NB4 (cell line): ENCODE measurements around the gene TTLL12.
"Not testable (repeated sequence)": the region's sequence is repeated elsewhere in the genome, so short reads cannot be mapped to it uniquely, and the experiment has no call there.

ENCODE experiments used
- DNase-seq: peaks from one replicate; pipeline ENCODE4 v3.0.0; 2010; ENCODE audit warnings: low read depth
- H3K4me3 ChIP-seq: one replicate; pipeline ENCODE4 v1.5.1; 2011; ENCODE audit warnings: mild to moderate bottlenecking, low read depth, low read length, moderate library complexity
- MYC ChIP-seq: IDR thresholded peaks from 2 replicates; pipeline ENCODE4 v1.6.1; 2011; ENCODE audit warnings: low read depth, low read length
- POLR2A ChIP-seq: IDR thresholded peaks from 2 replicates; pipeline ENCODE4 v1.6.1; 2011; ENCODE audit warnings: mild to moderate bottlenecking; ENCODE audit not compliant: insufficient read length; ENCODE audit errors: extremely low read depth
- TF ChIP-seq, protein P1 (sequence below): IDR thresholded peaks from one replicate; pipeline ENCODE4 v1.5.1; 2012; ENCODE audit warnings: low read depth, low read length
- TF ChIP-seq, protein P2 (sequence below): IDR thresholded peaks from 2 replicates; pipeline ENCODE4 v1.6.1; 2011; ENCODE audit warnings: low read depth, low read length

TTLL12 gene

DNA sequence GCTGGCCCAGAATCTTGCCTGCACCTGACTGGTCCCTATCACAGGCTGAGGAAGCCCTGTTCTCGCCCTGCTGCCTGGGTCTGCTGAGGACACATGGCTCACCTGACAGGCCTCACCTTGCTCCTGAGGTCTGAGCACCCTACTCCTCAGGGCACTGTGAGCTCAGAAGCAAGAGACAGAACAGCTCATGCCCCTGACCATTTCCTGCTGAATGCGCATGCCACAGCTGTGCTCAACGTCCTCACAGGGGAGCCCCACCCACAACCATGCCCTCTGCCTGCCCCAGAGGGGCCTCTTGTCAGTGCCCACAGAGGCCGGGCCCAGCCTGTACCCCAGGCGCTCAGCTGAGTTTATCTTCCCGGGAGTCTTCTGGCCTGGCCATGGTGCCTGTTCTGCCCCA, 38.4 kb downstream of the TTLL12 start:
- peak; percentile 42 for DNase-seq
- no peak overlapping the region for H3K4me3 ChIP-seq
- TF ChIP-seq MYC (no peak), POLR2A (no peak)
- TF ChIP-seq, protein P1, sequence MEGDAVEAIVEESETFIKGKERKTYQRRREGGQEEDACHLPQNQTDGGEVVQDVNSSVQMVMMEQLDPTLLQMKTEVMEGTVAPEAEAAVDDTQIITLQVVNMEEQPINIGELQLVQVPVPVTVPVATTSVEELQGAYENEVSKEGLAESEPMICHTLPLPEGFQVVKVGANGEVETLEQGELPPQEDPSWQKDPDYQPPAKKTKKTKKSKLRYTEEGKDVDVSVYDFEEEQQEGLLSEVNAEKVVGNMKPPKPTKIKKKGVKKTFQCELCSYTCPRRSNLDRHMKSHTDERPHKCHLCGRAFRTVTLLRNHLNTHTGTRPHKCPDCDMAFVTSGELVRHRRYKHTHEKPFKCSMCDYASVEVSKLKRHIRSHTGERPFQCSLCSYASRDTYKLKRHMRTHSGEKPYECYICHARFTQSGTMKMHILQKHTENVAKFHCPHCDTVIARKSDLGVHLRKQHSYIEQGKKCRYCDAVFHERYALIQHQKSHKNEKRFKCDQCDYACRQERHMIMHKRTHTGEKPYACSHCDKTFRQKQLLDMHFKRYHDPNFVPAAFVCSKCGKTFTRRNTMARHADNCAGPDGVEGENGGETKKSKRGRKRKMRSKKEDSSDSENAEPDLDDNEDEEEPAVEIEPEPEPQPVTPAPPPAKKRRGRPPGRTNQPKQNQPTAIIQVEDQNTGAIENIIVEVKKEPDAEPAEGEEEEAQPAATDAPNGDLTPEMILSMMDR = no peak
- TF ChIP-seq, protein P2, sequence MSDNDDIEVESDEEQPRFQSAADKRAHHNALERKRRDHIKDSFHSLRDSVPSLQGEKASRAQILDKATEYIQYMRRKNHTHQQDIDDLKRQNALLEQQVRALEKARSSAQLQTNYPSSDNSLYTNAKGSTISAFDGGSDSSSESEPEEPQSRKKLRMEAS = no peak

DNA sequence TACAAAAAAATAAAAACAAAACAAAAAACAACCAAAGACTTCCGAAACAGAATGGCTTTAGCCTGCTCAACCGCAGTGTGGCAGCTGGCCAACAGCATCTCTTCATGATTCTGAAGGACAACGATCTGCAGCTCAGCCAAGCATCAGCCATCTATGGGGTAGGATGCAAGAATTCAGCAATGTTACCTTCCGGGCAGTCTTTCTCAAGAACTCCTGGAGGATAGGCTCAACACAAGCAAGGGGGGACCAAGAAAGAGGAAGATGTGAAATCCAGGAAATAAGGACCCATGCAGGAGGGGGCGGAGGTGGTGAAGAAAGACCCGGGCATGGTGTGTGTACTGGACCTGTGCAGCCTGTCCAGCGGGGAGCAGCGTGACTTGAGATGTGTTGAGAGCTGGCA, 39.1 kb downstream of the TTLL12 start:
- no peak for TF ChIP-seq POLR2A
- TF ChIP-seq, protein P1 = no peak
- TF ChIP-seq, protein P2 = no peak
- no peak overlapping the region for H3K4me3 ChIP-seq
- peak; percentile 69 for DNase-seq

DNA sequence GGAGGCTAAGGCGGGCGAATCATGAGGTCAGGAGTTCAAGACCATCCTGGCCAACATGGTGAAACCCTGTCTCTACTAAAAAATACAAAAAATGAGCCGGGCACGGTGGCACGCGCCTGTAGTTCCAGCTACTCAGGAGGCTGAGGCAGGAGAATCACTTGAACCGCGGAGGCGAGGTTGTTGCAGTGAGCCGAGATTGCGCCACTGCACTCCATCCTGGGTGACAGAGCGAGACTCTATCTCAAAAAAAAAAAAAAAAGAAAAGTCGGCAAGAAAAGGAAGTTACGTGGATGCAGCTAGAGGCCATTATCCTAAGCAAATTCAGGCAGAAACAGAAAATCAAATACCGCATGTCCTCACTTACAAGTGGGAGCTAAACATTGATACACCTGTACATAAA, 40.6 kb downstream of the TTLL12 start:
- DNase-seq = peak; percentile 64

DNA sequence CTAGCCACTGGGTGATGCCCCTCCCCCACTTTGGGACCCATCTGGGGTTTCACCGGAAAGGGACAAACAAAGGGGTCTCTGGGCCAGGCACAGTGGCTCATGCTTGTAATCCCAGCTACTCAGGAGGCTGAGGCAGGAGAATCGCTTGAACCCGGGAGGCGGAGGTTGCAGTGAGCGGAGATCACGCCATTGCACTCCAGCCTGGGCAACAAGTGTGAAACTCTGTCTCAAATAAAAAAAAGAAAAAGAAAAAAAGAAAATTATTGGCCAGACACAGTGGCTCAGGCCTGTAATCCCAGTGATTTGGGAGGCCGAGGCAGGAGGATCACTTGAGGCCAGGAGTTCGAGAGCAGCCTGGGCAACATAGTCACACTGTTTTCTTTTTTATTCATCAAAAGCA, 41.6 kb downstream of the TTLL12 start:
- not testable (repeated sequence) for H3K4me3 ChIP-seq, DNase-seq

More for the DNA sequence above, 40.6 kb downstream of the TTLL12 start:
- H3K4me3 ChIP-seq = not testable (repeated sequence)

DNA sequence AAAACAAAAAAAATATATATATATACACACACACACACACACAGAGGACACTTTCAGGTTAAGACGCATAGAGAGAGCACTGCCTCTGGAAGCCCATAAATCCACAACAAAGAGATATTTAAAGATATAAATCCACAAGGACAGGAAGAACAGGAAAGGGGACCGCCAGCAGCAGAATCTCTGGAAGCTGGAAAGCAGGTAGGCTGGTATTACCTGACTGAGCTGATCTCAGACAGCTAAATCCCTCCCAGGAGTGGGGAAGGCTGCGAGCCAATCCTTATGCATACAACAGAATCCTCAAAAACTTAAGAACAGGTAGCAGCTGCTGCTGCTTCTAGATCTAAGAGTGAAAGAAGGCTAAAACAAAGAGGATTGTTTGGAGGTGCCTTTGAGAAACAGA, 42.0 kb downstream of the TTLL12 start:
- TF ChIP-seq, protein P2 = no peak
- TF ChIP-seq MYC = no peak
- TF ChIP-seq POLR2A = no peak
- TF ChIP-seq, protein P1 = no peak
- no peak for DNase-seq
- no peak overlapping the region for H3K4me3 ChIP-seq

DNA sequence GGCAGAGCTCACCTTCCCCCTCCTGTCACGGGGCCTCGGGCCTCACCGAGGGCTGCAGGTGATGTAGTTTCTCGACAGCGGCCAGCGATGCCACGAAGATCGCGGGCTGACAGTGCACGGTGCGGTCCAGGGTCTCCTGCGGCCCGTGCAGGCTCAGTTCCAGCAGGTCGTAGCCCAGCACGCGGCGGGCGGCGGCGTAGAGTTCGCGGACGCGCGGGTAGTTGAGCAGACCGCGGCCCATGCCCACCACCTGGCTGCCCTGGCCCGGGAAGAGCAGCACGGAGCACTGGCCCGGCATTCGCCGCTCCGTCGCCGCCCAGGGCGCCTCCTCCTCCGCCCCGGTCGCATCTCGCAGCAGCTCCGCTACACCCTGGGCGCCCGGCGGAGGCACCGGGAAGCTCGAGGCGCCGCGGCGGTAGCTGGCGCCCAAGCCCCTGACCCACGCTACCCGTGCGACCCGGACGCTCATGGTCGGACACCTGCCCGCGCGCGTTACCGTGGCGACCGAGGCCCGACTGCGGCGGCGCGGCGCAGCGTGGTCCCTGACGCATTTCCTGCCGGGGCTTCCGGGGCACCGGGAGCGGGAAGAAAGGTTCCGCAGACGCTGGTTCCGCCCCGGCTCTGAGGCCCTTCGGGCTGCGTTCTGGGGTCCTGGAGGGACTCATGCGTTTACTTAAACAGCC, 43.9 kb downstream of the TTLL12 start, which contains the start of gene MCAT:
TSS of gene MCAT (minus strand) at position 519 of the 683 bp plus-strand sequence. CDS start at position 469, 50 bp downstream.
- TF ChIP-seq, protein P1 = no peak
- TF ChIP-seq, protein P2 = peak; percentile 47; the same call in 1 of the 2 replicates
- TF ChIP-seq MYC (peak; percentile 59; the same call in 1 of the 2 replicates), POLR2A (peak; percentile 44)
- DNase-seq = peak; percentile 89
- peak within 1 kb of the TSS; percentile 87 for H3K4me3 ChIP-seq

DNA sequence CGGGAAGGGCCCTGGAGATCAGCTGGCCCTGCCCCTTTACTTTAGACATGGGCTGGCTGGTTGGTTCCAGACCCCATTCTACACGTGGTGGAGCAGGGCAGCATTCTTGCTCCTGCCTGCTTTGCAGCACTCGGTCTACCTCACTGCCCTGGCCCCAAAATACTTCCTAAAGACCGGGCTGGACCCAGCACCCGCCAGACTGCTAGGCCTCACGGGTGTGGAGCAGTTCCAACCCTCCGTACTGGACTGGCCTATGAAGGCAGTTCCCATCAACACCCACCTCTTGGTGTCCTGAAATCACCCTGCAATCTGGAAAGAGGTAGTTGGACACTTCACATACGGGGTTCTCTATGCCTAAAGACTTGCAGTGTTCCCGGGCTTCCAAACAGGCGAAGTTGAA, 50.1 kb downstream of the TTLL12 start:
- TF ChIP-seq MYC = no peak
- TF ChIP-seq, protein P2 = no peak
- no peak for TF ChIP-seq POLR2A
- TF ChIP-seq, protein P1 = no peak
- H3K4me3 ChIP-seq = no peak overlapping the region

More for the DNA sequence above, 50.1 kb downstream of the TTLL12 start:
- no peak for DNase-seq
